Activated CD4-positive, CD25-positive, alpha-beta regulatory T cell (primary cell): ENCODE measurements around the gene MCF2L.

Source experiments
- DNase-seq, 4 experiments: peaks; one replicate each; lab custom pipeline; 2025; lab: John Stamatoyannopoulos, UW

Gene MCF2L

GRCh38 chr13:113126265-113127150, 157.5 kb downstream of the MCF2L start:
- no peak for DNase-seq

GRCh38 chr13:113129480-113129879, 160.5 kb downstream of the MCF2L start:
- no peak for DNase-seq

DNA sequence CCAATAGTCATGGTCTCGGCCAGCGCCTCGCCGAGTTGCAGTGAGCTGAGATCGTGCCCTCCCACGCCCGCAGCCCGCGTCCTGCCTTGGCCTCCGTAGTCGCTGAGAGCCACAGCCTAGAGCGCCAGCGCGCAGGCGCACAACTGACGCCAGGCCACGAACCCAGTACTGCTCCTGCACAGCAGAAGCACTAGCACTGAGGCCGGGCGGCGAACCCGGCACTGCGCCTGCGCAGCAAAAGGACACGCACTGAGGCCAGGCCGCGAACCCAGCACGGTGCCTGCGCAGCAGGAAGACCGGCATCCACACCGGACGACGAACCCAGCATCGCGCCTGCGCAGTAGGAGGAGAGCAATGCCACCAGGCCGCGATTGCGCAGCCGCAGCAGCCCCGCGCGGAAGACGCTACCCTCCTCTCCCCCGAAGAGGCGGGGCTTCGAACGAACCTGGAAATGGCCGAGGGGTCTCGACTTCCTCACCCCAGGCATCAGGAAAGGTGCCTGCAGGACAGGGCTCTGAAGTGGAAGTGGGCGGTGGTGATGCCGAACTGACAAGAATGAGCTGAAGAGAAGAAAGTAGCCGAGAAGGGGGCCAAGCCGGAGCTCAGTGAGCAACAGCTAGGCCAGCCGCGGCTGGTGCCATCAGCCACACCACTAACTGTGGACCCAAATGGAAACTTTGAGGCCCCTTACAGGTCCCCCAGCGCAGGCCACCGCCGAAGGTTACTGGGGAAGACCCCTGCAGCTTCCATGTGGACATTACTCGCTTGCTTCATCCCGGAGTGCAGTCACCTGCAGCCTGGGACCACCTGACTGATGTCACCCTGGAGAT, 161.1 kb downstream of the MCF2L start:
- DNase-seq: no peak

- no peak for DNase-seq
Observed at GRCh38 chr13:113135281-113135760, 166.3 kb downstream of the MCF2L start.

DNA sequence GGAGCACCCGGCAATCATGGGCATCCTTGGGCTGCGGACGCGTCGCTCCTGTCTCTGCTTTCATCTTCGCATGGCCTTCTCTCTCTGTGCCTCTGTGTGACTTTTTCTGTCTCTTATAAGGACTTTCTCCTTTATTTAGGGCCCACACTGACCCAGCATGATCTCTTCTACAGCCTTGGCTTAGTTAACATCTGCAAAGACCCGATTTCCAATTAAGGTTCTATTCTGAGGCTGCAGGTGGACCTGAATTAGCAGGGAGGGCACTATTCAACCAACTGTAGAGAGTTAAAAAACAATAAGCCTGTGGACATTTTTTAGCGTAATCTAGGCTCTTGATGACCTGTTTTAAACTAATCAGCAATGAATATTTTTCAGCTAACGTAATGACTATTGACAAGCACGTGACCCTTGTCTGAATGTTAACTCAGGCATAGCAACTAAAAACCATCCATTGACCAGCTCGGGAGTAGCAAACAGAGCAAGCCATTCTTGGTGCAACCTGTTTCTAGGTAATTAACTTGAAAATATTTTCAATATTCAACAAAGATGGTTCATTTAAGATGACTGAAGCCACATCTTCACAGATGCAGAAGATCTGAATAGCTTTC, 168.8 kb downstream of the MCF2L start:
- no peak for DNase-seq

DNA sequence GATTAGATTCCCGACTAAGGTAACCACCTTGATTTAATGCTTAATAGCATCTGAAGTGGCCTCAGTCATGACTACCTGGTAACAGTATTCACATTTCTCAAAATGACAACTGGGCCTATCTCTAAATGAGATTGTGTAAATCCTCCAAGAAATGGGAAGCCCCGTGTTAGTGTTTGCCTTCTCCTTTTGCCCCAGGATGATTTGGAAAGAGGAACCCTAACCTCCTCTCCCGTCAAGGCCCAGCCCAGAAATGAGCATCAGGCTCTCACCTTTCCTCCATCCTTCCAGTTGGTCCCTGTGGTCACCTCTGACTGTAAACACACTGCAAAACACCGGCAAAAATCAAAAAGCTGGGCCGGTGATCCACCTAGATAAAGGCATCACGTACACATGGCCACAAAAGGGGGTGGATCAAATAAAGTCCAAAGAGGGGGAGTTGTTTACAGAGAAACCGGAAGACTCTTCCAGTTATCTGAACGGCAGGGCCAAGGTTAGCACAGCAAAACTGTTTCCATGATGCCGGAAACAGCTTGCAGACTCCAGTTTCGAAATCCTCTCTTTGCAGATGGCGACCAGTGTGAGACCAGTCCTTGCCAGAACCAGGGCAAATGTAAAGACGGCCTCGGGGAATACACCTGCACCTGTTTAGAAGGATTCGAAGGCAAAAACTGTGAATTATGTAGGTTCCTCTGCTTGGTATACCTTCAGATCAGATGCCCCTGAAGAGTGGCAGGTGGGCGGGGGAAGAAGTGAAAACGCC, 170.0 kb downstream of the MCF2L start:
- no peak for DNase-seq

DNA sequence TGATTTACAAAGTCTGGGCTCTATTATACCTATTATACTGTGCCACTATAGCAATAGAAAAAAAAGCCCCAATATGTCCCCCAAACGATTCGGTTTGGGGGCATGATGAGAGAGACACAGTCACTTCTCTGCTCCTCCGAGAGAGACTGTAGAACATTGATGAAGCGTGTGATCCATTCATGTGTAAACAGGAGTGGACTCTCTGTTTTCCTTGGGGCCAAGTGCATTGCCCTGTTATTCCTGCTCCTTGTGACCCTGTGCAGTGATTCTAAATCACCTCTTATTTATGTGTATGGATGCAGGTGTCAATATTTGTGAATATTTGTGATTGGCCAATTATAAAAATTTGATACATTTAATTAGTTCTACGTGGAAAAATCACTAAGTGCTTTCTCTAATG, 170.6 kb downstream of the MCF2L start:
- no peak for DNase-seq

GRCh38 chr13:113140677-113141600, 171.9 kb downstream of the MCF2L start:
- DNase-seq: no peak

- DNase-seq: no peak
Observed at GRCh38 chr13:113141601-113141970, 172.6 kb downstream of the MCF2L start.

DNA sequence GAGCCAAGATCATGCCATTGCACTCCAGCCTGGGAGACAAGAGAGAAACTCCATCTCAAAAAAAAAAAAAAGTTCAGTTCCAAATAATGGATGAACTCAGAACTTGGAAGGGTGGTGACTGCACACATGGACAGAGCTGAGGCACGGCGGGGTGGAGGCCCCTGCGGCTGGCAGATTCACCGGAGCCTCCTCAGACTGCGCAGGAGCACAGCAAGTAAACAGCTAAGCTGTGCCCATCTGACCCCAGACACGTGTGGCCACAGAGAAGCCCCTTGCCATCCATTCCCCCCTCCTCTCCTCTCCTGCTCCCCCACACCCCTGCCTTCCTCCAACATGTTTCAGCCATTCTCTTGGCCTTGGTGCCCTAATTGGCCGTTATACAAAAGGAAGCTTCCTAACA, 173.9 kb downstream of the MCF2L start:
- DNase-seq: no peak

GRCh38 chr13:113143466-113144254, 174.6 kb downstream of the MCF2L start:
- no peak for DNase-seq

DNA sequence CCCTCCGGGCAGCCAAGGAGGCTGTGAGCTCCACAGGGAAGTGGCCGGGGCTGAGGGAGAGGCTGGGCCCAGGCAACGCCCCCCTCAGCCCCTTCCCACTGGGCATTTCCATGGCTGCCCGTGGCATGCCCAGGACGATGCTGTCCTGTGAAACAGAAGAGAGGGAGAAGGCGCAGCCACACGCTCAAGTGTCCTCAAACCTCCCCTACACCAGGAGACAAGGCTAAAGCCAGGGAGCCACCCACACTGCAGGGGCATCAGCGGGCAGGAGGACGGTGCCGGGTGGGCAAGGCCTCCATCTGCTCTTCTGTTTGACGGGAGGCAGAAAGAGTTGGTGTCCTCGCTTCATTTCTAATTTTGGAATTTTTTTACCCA, 175.2 kb downstream of the MCF2L start:
- DNase-seq: no peak

GRCh38 chr13:113145496-113145895, 176.5 kb downstream of the MCF2L start:
- DNase-seq: peak in 1 of 4 experiments; percentile 8

GRCh38 chr13:113145911-113146598, 177.0 kb downstream of the MCF2L start:
- no peak for DNase-seq

DNA sequence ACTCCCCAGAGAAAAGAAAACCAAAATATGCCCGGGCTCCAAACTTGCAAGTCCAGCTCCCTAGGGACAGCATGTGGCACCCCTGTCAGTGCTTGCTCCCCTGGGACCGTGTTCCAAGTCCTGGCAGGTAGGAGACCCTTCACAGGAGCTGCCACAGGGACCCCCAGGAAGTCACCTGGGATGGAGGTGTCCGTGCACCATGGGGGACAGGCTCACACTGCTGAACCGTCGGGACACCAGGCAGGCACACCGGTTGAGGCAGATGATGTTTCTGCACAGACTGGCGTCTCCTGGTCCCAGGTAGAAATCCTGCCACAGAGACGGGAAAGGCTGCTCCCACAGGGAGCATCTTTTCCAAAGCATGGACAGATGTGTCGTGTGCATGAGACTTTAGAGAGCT, 177.7 kb downstream of the MCF2L start:
- no peak for DNase-seq

- DNase-seq: no peak
Observed at GRCh38 chr13:113147206-113147605, 178.2 kb downstream of the MCF2L start.

GRCh38 chr13:113148407-113148806, 179.4 kb downstream of the MCF2L start:
- DNase-seq: no peak

DNA sequence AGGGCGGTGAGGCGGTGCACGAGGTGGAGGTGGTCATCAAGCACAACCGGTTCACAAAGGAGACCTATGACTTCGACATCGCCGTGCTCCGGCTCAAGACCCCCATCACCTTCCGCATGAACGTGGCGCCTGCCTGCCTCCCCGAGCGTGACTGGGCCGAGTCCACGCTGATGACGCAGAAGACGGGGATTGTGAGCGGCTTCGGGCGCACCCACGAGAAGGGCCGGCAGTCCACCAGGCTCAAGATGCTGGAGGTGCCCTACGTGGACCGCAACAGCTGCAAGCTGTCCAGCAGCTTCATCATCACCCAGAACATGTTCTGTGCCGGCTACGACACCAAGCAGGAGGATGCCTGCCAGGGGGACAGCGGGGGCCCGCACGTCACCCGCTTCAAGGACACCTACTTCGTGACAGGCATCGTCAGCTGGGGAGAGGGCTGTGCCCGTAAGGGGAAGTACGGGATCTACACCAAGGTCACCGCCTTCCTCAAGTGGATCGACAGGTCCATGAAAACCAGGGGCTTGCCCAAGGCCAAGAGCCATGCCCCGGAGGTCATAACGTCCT, 180.0 kb downstream of the MCF2L start:
- no peak for DNase-seq
